Activated T-cell treated with anti-CD3 and anti-CD28 coated beads for 24 hours (primary cell): ENCODE measurements around the gene PLEKHO2.

Experiments
- DNase-seq: peaks from one replicate; pipeline ENCODE4 v3.0.0-alpha.2; 2020; ENCODE audit warnings: low read depth

Gene PLEKHO2

DNA sequence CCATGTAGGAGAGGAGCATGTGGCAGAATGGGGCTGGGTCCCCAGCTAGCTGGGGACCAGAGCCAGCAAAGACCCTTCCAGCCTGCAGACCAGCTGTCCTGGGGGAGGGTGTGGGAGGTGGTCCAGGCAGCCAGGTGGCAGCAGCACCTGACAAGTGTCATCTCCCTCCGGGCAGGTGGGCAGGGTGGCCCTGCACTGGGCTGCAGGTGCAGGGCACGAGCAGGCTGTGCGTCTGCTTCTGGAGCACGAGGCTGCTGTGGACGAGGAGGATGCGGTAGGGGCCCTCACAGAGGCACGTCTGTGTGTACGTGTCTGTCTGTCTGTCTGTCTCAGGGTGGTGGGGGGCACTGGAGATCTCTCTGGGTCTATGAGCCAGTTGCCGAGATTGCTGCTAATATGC is 75.5 kb downstream of the PLEKHO2 start:
- DNase-seq = no peak
